AG09309 (cell line): ENCODE measurements around the gene TSHZ2.

Source experiments
- DNase-seq: peaks from one replicate; pipeline ENCODE4 v3.0.0-alpha.2; 2010; ENCODE audit warnings: low read depth
- H3K4me3 ChIP-seq: 2 replicates; pipeline ENCODE4 v1.5.1; 2011; ENCODE audit warnings: mild to moderate bottlenecking, low read depth, low read length, moderate library complexity; ENCODE audit not compliant: control insufficient read depth
- CTCF ChIP-seq: IDR thresholded peaks from 2 replicates; pipeline ENCODE4 v1.5.1; 2011; ENCODE audit warnings: mild to moderate bottlenecking, low read depth, low read length, inconsistent platforms; ENCODE audit not compliant: insufficient read depth, control insufficient read depth; ENCODE audit errors: missing control alignments

Gene TSHZ2

GRCh38 chr20:53092772-53093300 is 120.7 kb downstream of the TSHZ2 start:
- no peak for TF ChIP-seq CTCF
- DNase-seq: no peak
- no peak overlapping the region for H3K4me3 ChIP-seq

- no peak for DNase-seq
- no peak for TF ChIP-seq CTCF
- H3K4me3 ChIP-seq: no peak overlapping the region
Observed at GRCh38 chr20:53097371-53097770, 125.2 kb downstream of the TSHZ2 start.

GRCh38 chr20:53097791-53098190 is 125.6 kb downstream of the TSHZ2 start:
- H3K4me3 ChIP-seq: no peak overlapping the region
- TF ChIP-seq CTCF: no peak
- DNase-seq: no peak

GRCh38 chr20:53098621-53099020 is 126.5 kb downstream of the TSHZ2 start:
- no peak overlapping the region for H3K4me3 ChIP-seq
- no peak for DNase-seq
- TF ChIP-seq CTCF: no peak

- no peak for DNase-seq
- no peak overlapping the region for H3K4me3 ChIP-seq
- TF ChIP-seq CTCF: no peak
Observed at GRCh38 chr20:53099856-53100255, 127.7 kb downstream of the TSHZ2 start.

GRCh38 chr20:53100476-53100911 is 128.3 kb downstream of the TSHZ2 start:
- no peak for TF ChIP-seq CTCF
- H3K4me3 ChIP-seq: no peak overlapping the region
- DNase-seq: no peak
